CD14-positive monocyte (primary cell): ENCODE results near the gene PNMA8B. TPM values are rescaled to one million over a fixed set of nuclear protein-coding genes. Genes with fewer than 3 reads are reported as not detected.
A peak's percentile ranks its signal among the peaks of the same experiment; 100 is the strongest.

Experiments
- DNase-seq, 3 donors: peaks; one replicate each; pipeline ENCODE4 v3.0.0-alpha.2; 2011 to 2022
- H2AFZ ChIP-seq: 2 replicates; pipeline ENCODE4 v1.6.0; 2012; ENCODE audit warnings: mild to moderate bottlenecking, low read depth, low read length, inconsistent platforms; ENCODE audit not compliant: insufficient read depth, poor library complexity, severe bottlenecking
- H3K27ac ChIP-seq, 2 donors: 1 replicate in 1 of 2; 2 replicates in 1 of 2; pipeline ENCODE4 v1.5.1; 2012 to 2013; ENCODE audit warnings: low read length in 2 of 2, control low read depth in 1 of 2, inconsistent platforms in 1 of 2, low read depth in 1 of 2, mild to moderate bottlenecking in 1 of 2
- H3K27me3 ChIP-seq, 2 donors: one replicate each; pipeline versions ENCODE4 v1.6.0 to v1.6.1; 2011 to 2013; ENCODE audit warnings: low read length in 2 of 2; ENCODE audit not compliant: control insufficient read depth in 2 of 2, insufficient read depth in 2 of 2
- H3K36me3 ChIP-seq, 2 donors: replicated peaks in 1 of 2; 1 replicate in 1 of 2; 2 replicates in 1 of 2; pipeline versions ENCODE4 v1.5.1 to v1.6.1; 2012 to 2013; ENCODE audit warnings: low read length in 2 of 2, control low read depth in 1 of 2, inconsistent platforms in 1 of 2, mild to moderate bottlenecking in 1 of 2; ENCODE audit not compliant: insufficient read depth in 2 of 2, control insufficient read depth in 1 of 2
- H3K4me1 ChIP-seq, 2 donors: 1 replicate in 1 of 2; 2 replicates in 1 of 2; pipeline versions ENCODE4 v1.5.1 to v1.6.1; 2012 to 2013; ENCODE audit warnings: low read length in 2 of 2, control low read depth in 1 of 2, inconsistent platforms in 1 of 2, mild to moderate bottlenecking in 1 of 2, moderate library complexity in 1 of 2; ENCODE audit not compliant: insufficient read depth in 2 of 2, control insufficient read depth in 1 of 2
- H3K4me2 ChIP-seq: replicated peaks from 2 replicates; pipeline ENCODE3; 2012; ENCODE audit warnings: low read length, moderate library complexity, mild to moderate bottlenecking; ENCODE audit not compliant: poor library complexity, severe bottlenecking; ENCODE audit errors: extremely low read depth
- H3K4me3 ChIP-seq, 3 experiments: fragments of 200-600 bp in 1 of 3; sonication (generic) in 1 of 3; replicated peaks in 1 of 3; 1 replicate in 2 of 3; 2 replicates in 1 of 3; pipeline ENCODE4 v1.5.1; 2011 to 2013; ENCODE audit warnings: low read length in 3 of 3, mild to moderate bottlenecking in 3 of 3, control low read depth in 2 of 3, low read depth in 2 of 3, inconsistent platforms in 1 of 3, moderate library complexity in 1 of 3
- H3K79me2 ChIP-seq: 2 replicates; pipeline ENCODE4 v1.6.0; 2012; ENCODE audit warnings: mild to moderate bottlenecking, control low read depth, inconsistent platforms, low read length, moderate library complexity; ENCODE audit not compliant: insufficient read depth
- H3K9ac ChIP-seq: 2 replicates; pipeline ENCODE4 v1.6.0; 2017; ENCODE audit warnings: low read length, mild to moderate bottlenecking; ENCODE audit not compliant: insufficient read depth, poor library complexity, severe bottlenecking
- H3K9me3 ChIP-seq, 2 donors: replicated peaks in 1 of 2; 1 replicate in 1 of 2; 2 replicates in 1 of 2; pipeline versions ENCODE4 v1.5.1 to v1.6.1; 2012 to 2013; ENCODE audit warnings: low read length in 2 of 2, control low read depth in 1 of 2; ENCODE audit not compliant: control insufficient read depth in 1 of 2, insufficient read depth in 1 of 2
- H4K20me1 ChIP-seq: 2 replicates; pipeline ENCODE4 v1.6.0; 2012; ENCODE audit warnings: mild to moderate bottlenecking, low read length, control low read depth, moderate library complexity; ENCODE audit not compliant: insufficient read depth
- H3K27ac Mint-ChIP-seq, 7 donors: one replicate each; pipeline ENCODE4 v1.8.0; 2020; ENCODE audit warnings: mild to moderate bottlenecking in 7 of 7, mixed read lengths in 7 of 7, moderate library complexity in 6 of 7, inconsistent platforms in 2 of 7
- H3K27me3 Mint-ChIP-seq, 3 donors: one replicate each; pipeline ENCODE4 v1.8.0; 2021 to 2022; ENCODE audit warnings: low read depth in 3 of 3, mild to moderate bottlenecking in 3 of 3, mixed read lengths in 3 of 3, moderate library complexity in 3 of 3, inconsistent platforms in 1 of 3
- H3K36me3 Mint-ChIP-seq, 2 donors: one replicate each; pipeline ENCODE4 v1.8.0; 2020; ENCODE audit warnings: mixed read lengths in 2 of 2, inconsistent platforms in 1 of 2, mild to moderate bottlenecking in 1 of 2
- H3K4me1 Mint-ChIP-seq: one replicate; pipeline ENCODE4 v1.8.0; 2020; ENCODE audit warnings: mild to moderate bottlenecking, mixed read lengths
- H3K4me3 Mint-ChIP-seq, 2 donors: one replicate each; pipeline ENCODE4 v1.8.0; 2020; ENCODE audit warnings: mild to moderate bottlenecking in 2 of 2, mixed read lengths in 2 of 2, moderate library complexity in 1 of 2
- H3K9me3 Mint-ChIP-seq, 7 donors: one replicate each; pipeline ENCODE4 v1.8.0; 2020 to 2022; ENCODE audit warnings: mixed read lengths in 7 of 7, mild to moderate bottlenecking in 6 of 7, moderate library complexity in 6 of 7, inconsistent platforms in 2 of 7
- WGBS: methylation state at CpG from one replicate; pipeline ENCODE4 v1.1.5; 2013; ENCODE audit warnings: missing lambda C conversion rate; ENCODE audit not compliant: insufficient coverage; 5-methylcytosine and 5-hydroxymethylcytosine counted together
- intact Hi-C, 2 donors: fragments of 100-400 bp; cut with micrococcal nuclease; formaldehyde crosslinking; loops; one replicate each; pipeline versions ENCODE4 v1.15.0 to v1.15.1; 2023
- polyA plus RNA-seq, 3 donors: library from polyadenylated mRNA; depleted of rRNA in 1 of 3; unstranded in 2 of 3; stranded (reverse) in 1 of 3; fragments of 300-500 nt in 2 of 3; fragments of >200 nt in 1 of 3; fragmentation: Illumina TruSeq in 2 of 3; gene quantifications; 1 replicate in 2 of 3; 2 replicates in 1 of 3; pipeline ENCODE4 v1.2.3, GENCODE V29; 2012 to 2021
- TF ChIP-seq, protein P1 (sequence below): fragments of 200-600 bp; IDR thresholded peaks from one replicate; pipeline ENCODE4 v1.8.0; 2022; ENCODE audit warnings: antibody characterized with exemption, mild to moderate bottlenecking

PNMA8B gene
- polyA plus RNA-seq, 3 donors, result 0.07 to 0.16 TPM; not detected in 1

- Histone ChIP-seq H3K4me1 (peaks cover 11 to 19% of the 10 kb centered on the region in 2 donors), H3K9me3 (no peaks in the 10 kb centered on the region), H4K20me1 (no peaks in the 10 kb centered on the region), H3K27ac (no peak overlapping the region), H3K4me3 (no peak overlapping the region), H3K27me3 (no peaks in the 10 kb centered on the region), H3K9ac (no peak overlapping the region), H3K79me2 (no peaks in the 10 kb centered on the region), H3K4me2 (no peak overlapping the region), H2AFZ (no peak overlapping the region), H3K36me3 (no peaks in the 10 kb centered on the region)
- peaks cover 18% of the 10 kb centered on the region for H3K4me1 Mint-ChIP-seq
- H3K9me3 Mint-ChIP-seq, result peaks cover 2 to 13% (median 6%) of the 10 kb centered on the region in 7 donors
- peaks cover 0 to 8% (median 5%) of the 10 kb centered on the region in 3 donors for H3K27me3 Mint-ChIP-seq
- no peak for DNase-seq
- peak overlapping the region in 1 of 7 donors; percentile 13 for H3K27ac Mint-ChIP-seq
- intact Hi-C loops, result loop anchor here (5.0 to 10.0 kb wide), 3 partner anchors 41 to 223 kb away; partner anchors contain the start of genes DACT3 (in 1 of the 2), FKRP (in 1 of the 2) and STRN4 (in 1 of the 2)
- WGBS, result 93% methylated on average over 7 of the region's 14 CpGs
- TF ChIP-seq, protein P1, sequence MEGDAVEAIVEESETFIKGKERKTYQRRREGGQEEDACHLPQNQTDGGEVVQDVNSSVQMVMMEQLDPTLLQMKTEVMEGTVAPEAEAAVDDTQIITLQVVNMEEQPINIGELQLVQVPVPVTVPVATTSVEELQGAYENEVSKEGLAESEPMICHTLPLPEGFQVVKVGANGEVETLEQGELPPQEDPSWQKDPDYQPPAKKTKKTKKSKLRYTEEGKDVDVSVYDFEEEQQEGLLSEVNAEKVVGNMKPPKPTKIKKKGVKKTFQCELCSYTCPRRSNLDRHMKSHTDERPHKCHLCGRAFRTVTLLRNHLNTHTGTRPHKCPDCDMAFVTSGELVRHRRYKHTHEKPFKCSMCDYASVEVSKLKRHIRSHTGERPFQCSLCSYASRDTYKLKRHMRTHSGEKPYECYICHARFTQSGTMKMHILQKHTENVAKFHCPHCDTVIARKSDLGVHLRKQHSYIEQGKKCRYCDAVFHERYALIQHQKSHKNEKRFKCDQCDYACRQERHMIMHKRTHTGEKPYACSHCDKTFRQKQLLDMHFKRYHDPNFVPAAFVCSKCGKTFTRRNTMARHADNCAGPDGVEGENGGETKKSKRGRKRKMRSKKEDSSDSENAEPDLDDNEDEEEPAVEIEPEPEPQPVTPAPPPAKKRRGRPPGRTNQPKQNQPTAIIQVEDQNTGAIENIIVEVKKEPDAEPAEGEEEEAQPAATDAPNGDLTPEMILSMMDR, result no peak
- peaks cover 0 to 2% of the 10 kb centered on the region in 2 donors for H3K36me3 Mint-ChIP-seq
- H3K4me3 Mint-ChIP-seq, result no peak overlapping the region
Observed at GRCh38 chr19:46521241-46521868, 25.7 kb upstream of the PNMA8B start.

DNA sequence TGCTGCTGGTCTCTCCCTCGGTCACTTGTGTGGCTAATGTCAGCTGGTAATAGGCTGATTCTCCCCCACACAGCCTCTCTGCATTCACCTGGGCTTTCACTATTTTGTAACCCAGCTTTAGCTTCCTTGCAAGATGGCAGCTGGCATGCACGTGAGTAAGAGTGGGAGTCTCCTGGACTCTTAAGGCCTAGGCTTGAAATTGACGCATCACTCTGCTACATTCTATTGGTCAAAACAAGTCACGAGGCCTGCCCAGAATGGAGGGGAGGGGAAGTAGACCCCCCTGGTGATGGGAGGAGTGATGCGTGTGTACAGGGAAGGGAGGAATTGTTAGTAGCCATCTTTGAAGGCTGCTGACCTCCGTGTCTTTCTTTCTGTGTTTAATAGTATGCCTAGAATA lies 24.9 kb upstream of the PNMA8B start:
- Histone ChIP-seq H3K9me3 (no peaks in the 10 kb centered on the region), H3K9ac (no peak overlapping the region), H3K27ac (no peak overlapping the region), H3K4me3 (no peak overlapping the region), H3K4me1 (peaks cover 11 to 19% of the 10 kb centered on the region in 2 donors), H3K4me2 (no peak overlapping the region), H4K20me1 (no peaks in the 10 kb centered on the region), H3K27me3 (no peaks in the 10 kb centered on the region), H3K36me3 (no peaks in the 10 kb centered on the region), H2AFZ (no peak overlapping the region), H3K79me2 (no peaks in the 10 kb centered on the region)
- H3K27ac Mint-ChIP-seq, result peak overlapping the region in 1 of 7 donors; percentile 40
- H3K4me3 Mint-ChIP-seq, result no peak overlapping the region
- intact Hi-C loops, result loop anchor here (5.0 to 10.0 kb wide), 3 partner anchors 42 to 224 kb away; partner anchors contain the start of genes DACT3 (in 1 of the 2), FKRP (in 1 of the 2) and STRN4 (in 1 of the 2)
- no peak for DNase-seq
- peaks cover 0 to 2% of the 10 kb centered on the region in 2 donors for H3K36me3 Mint-ChIP-seq
- peaks cover 20% of the 10 kb centered on the region for H3K4me1 Mint-ChIP-seq
- TF ChIP-seq, protein P1, result no peak
- H3K9me3 Mint-ChIP-seq, result peaks cover 0 to 13% (median 4%) of the 10 kb centered on the region in 7 donors
- WGBS, result 100% methylated on average over 1 of the region's 6 CpGs
- peaks cover 2 to 11% (median 5%) of the 10 kb centered on the region in 3 donors for H3K27me3 Mint-ChIP-seq
